Left colon (tissue), 2 donors: ENCODE data around the gene DIP2A. TPM values are rescaled to one million over a fixed set of nuclear protein-coding genes. Genes with fewer than 3 reads are reported as not detected.
A peak's percentile ranks its signal among the peaks of the same experiment; 100 is the strongest.
"Not testable (repeated sequence)": the region's sequence is repeated elsewhere in the genome, so short reads cannot be mapped to it uniquely, and the experiment has no call there.

ENCODE experiments used
- ATAC-seq: fragments of 200-7000 bp; cut with Tn5 transposase; one replicate; pipeline ENCODE4 v1.9.1; 2020; ENCODE audit warnings: mild to moderate bottlenecking, moderate library complexity
- DNase-seq, 2 donors: peaks; one replicate each; pipeline ENCODE4 v3.0.0-alpha.2; 2020
- intact Hi-C, 2 donors: fragments of 100-400 bp; cut with DNase I in 1 of 2; cut with micrococcal nuclease in 1 of 2; formaldehyde crosslinking; loops; one replicate each; pipeline versions ENCODE4 v1.11.2 to v1.14.0; 2022; cut with DNase I, micrococcal nuclease
- total RNA-seq, 2 donors: library from RNA; stranded (reverse); fragmentation: NEBNext Ultra II Directional; extraction: Animal tissue kit (Norgen Biotek cat#: 25700); gene quantifications; one replicate each; pipeline ENCODE4 v1.2.1, GENCODE V29; 2021
- donor health status: DM: no; HTN: no; CAD: no.
- donor health status: DM: yes; HTN: yes; CAD: no.

Gene DIP2A
- total RNA-seq, 2 donors from 2014 or later, result 46.3 to 48.3 TPM

DNA sequence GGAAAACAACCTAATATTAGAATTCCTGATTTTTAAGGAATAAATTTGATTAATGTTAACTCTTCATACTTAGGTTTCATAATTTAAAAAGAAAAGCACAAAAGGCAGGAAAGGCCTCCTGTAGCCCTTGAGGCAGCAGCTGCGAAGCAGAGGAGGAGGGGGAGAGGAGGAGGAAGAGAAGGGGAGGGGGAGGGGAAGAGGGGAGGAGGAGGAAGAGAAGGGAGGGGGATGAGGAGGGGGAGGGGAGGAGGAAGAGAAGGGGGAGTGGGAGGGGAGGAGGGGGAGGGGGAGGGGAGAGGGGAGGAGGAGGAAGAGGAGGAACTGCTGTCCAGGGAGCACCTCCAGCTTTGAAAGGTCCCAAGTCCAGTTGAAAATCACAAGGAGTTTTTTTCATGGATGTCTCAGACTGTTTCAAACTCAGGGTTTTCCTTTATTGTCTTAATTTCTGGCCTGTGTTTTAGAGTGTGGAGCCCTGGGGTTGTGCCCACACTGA lies 35.1 kb upstream of the DIP2A start:
- ATAC-seq (no peak), DNase-seq (no peak)
- intact Hi-C loops, result no loop called here

GRCh38 chr21:46424039-46424591 lies 34.6 kb upstream of the DIP2A start:
- peak; percentile 13 for ATAC-seq
- no peak for DNase-seq
- intact Hi-C loops, result no loop called here

DNA sequence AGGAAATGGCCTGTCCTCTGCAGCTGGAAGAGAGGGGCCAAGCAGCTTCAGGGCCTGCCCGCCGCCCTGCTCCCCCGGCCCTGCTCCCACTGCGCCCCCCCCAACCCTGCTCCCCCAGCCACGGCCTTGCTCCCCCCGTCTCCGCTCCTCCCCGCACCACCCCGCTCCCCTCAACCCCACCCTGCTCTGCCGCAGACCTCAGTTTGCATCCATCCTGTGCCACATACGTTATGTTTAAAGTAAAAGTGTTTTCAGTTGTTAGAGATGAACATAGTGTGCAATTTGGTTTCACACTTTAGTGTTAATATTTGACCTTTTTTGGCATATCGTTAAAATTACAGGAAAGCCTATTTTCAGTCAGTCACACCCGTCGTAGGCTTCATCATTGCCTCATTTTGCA lies 34.1 kb upstream of the DIP2A start:
- intact Hi-C loops, result no loop called here
- no peak for ATAC-seq
- DNase-seq, result no peak

- ATAC-seq (no peak), DNase-seq (no peak)
- intact Hi-C loops, result no loop called here
These were observed 33.6 kb upstream of the DIP2A start for GRCh38 chr21:46425041-46425440.

- ATAC-seq (no peak), DNase-seq (no peak)
- intact Hi-C loops, result no loop called here
These were observed 33.1 kb upstream of the DIP2A start for GRCh38 chr21:46425571-46425970.

GRCh38 chr21:46426313-46427046 lies 32.2 kb upstream of the DIP2A start:
- no peak for ATAC-seq
- intact Hi-C loops, result no loop called here
- no peak for DNase-seq

DNA sequence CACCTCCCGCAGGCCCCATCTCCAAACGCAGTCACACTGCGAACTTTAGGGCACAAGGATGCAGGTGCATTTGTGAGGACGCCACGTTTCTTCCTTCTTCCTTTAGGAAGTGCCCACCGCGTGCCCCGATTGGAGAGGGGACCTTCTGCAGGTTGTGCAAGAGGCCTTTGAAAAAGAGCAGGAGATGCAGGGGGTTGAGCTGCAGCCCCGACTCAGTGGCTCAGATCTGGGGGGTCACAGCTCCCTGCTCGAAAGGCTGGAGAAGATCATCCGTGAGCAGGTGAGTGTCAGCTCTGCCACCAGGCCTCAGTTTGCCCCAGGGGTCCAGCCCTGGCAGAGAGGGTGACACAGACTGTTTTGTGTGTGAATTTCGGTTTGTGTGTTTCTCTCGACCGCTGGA lies 31.2 kb upstream of the DIP2A start:
- ATAC-seq (no peak), DNase-seq (no peak)
- intact Hi-C loops, result no loop called here

DNA sequence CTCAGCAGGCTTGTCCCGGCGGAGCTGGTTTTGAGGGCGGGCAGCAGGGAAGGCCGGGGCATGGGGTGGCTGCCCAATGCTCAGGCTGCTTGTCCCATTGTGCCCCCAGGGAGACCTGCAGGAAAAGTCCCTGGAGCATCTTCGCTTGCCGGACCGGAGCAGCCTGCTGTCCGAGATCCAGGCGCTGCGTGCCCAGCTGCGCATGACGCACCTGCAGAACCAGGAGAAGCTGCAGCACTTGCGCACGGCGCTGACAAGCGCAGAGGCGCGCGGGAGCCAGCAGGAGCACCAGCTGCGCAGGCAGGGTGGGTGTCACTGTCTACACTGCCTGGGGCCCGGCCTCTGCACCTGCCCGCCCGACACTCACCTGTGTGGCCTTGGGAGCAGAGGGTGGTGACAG lies 30.4 kb upstream of the DIP2A start:
- DNase-seq (no peak), ATAC-seq (no peak)
- intact Hi-C loops, result no loop called here

GRCh38 chr21:46428987-46429710 lies 29.5 kb upstream of the DIP2A start:
- intact Hi-C loops, result no loop called here
- DNase-seq (no peak), ATAC-seq (no peak)

- intact Hi-C loops, result no loop called here
- ATAC-seq, result no peak
- DNase-seq, result no peak
These were observed 28.7 kb upstream of the DIP2A start for GRCh38 chr21:46429754-46430681.

DNA sequence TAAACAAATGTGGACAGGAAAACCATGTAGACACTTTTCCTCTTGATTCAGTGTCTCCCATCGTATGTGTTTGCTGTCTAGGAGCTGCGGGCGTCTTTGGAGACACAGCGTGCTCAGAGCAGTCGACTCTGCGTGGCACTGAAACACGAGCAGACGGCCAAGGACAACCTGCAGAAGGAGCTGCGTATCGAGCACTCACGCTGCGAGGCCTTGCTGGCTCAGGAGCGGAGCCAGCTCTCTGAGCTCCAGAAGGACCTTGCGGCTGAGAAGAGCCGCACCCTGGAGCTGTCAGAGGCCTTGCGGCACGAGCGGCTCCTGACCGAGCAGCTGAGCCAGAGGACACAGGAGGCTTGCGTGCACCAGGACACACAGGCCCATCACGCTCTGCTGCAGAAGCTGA lies 27.2 kb upstream of the DIP2A start:
- DNase-seq (no peak), ATAC-seq (no peak)
- intact Hi-C loops, result no loop called here

- DNase-seq, result no peak
- intact Hi-C loops, result no loop called here
- no peak for ATAC-seq
These were observed 26.7 kb upstream of the DIP2A start for GRCh38 chr21:46431884-46432488.

DNA sequence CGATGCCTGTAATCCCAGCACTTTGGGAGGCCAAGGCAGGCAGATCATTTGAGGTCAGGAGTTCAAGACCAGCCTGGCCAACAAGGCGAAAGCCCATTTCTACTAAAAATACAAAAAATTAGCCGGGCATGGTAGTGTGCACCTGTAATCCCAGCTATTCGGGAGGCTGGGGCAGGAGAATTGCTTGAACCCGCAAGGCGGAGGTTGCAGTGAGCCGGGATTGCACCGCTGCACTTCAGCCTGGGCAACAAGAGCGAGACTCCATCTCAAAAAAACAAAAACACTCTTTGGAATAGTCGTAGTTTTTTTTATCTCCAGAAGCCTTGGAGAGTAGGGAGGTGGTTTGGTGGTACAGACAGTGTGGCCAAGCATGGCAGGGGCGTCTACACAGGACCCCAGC lies 25.6 kb upstream of the DIP2A start:
- intact Hi-C loops, ATAC-seq, DNase-seq: not testable (repeated sequence)

GRCh38 chr21:46434322-46434958 lies 24.3 kb upstream of the DIP2A start:
- intact Hi-C loops, result no loop called here
- DNase-seq (no peak), ATAC-seq (no peak)

- DNase-seq, result no peak
These were observed 22.9 kb upstream of the DIP2A start for GRCh38 chr21:46435786-46436227.

DNA sequence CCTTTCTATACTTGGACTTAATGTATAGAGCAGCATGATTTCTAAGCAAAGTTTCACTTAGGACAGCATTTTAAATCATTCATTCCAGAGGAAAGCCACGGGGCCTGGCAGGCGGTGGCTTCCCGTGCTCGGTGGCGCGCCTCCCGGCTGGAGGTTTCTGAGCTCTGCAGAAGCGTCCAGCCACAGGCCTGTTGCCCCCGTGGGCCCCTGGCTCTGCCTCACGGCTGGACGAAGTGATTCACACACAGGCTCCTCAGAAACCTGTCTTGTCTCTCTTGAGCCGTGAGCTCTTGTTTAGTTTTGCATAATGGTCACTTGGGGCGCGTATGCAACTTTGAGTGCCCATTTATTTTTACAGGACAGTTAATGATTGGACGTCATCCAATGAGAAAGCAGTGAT lies 22.1 kb upstream of the DIP2A start:
- ATAC-seq (no peak), DNase-seq (no peak)
- intact Hi-C loops, result no loop called here

More at GRCh38 chr21:46435786-46436227, 22.9 kb upstream of the DIP2A start:
- intact Hi-C loops, result no loop called here
- ATAC-seq, result no peak

GRCh38 chr21:46437096-46437498 lies 21.6 kb upstream of the DIP2A start:
- ATAC-seq (no peak), DNase-seq (no peak)
- intact Hi-C loops, result no loop called here

DNA sequence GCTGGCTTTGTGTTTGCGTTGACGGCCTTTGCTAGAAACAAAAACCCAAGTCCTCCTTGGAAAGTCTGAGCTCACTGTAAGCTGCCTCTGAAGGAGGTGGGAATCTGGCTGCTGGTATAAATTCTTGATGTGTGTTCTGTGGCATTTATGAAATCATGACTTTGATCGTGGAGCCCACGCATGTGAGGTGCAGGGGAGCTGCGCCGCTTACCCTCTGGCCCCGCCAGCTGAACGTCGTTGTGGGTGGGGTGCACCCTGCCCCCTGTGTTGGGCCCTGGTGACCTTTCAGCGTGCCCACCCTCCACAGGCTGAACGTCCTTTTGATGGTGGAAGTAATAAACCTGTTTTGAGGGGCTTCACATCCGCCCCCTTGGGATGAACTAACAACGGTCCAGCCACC lies 21.2 kb upstream of the DIP2A start:
- intact Hi-C loops, result no loop called here
- DNase-seq, result no peak
- ATAC-seq, result no peak
